ENCODE measurements around the gene MRPL39. TPM values are rescaled to one million over a fixed set of nuclear protein-coding genes. Genes with fewer than 3 reads are reported as not detected.

Gene MRPL39
- total RNA-seq, 1 donor from 2014 or later = 29.1 TPM

GRCh38 chr21:25537174-25537573 lies 70.1 kb downstream of the MRPL39 start:
- no peak for DNase-seq (ENCODE audit: low read depth in 2 of 2)

- DNase-seq (ENCODE audit: low read depth in 2 of 2) = no peak
These were observed 70.5 kb downstream of the MRPL39 start for GRCh38 chr21:25536752-25537151.

GRCh38 chr21:25535849-25536248 lies 71.4 kb downstream of the MRPL39 start:
- no peak for DNase-seq (ENCODE audit: low read depth in 2 of 2)

Other genes starting within 250 kb of the MRPL39 start
- gene JAM2, start 31.8 kb upstream of the MRPL39 start, total RNA-seq = 0.51 and 1.4 TPM in 2 replicates
- gene ATP5PF, start 127.4 kb upstream of the MRPL39 start, total RNA-seq = 36.3 and 39.7 TPM in 2 replicates
- 27.7 and 29.3 TPM in 2 replicates for gene GABPA, start 127.5 kb upstream of the MRPL39 start, total RNA-seq

Measured in dermis microvascular lymphatic vessel endothelial cell (primary cell).